IPS-15b (cell line): Measurements from ENCODE around the gene TMIE.

Experiments
- H3K27me3 ChIP-seq: one replicate; pipeline ENCODE4 v1.6.1; 2013; ENCODE audit warnings: low read length; ENCODE audit not compliant: control insufficient read depth, insufficient read depth
- H3K36me3 ChIP-seq: one replicate; pipeline ENCODE4 v1.6.1; 2013; ENCODE audit warnings: low read length; ENCODE audit not compliant: control insufficient read depth, insufficient read depth
- H3K4me1 ChIP-seq: one replicate; pipeline ENCODE4 v1.6.1; 2013; ENCODE audit warnings: mild to moderate bottlenecking, low read length; ENCODE audit not compliant: control insufficient read depth, insufficient read depth
- H3K4me3 ChIP-seq: one replicate; pipeline ENCODE4 v1.5.1; 2013; ENCODE audit warnings: low read depth, low read length
- H3K9ac ChIP-seq: one replicate; pipeline ENCODE4 v1.6.1; 2013; ENCODE audit warnings: low read depth, mild to moderate bottlenecking, low read length
- H3K9me3 ChIP-seq: one replicate; pipeline ENCODE4 v1.6.1; 2013; ENCODE audit warnings: mild to moderate bottlenecking, low read length; ENCODE audit not compliant: control insufficient read depth, insufficient read depth

The TMIE gene, protein sequence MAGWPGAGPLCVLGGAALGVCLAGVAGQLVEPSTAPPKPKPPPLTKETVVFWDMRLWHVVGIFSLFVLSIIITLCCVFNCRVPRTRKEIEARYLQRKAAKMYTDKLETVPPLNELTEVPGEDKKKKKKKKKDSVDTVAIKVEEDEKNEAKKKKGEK

DNA sequence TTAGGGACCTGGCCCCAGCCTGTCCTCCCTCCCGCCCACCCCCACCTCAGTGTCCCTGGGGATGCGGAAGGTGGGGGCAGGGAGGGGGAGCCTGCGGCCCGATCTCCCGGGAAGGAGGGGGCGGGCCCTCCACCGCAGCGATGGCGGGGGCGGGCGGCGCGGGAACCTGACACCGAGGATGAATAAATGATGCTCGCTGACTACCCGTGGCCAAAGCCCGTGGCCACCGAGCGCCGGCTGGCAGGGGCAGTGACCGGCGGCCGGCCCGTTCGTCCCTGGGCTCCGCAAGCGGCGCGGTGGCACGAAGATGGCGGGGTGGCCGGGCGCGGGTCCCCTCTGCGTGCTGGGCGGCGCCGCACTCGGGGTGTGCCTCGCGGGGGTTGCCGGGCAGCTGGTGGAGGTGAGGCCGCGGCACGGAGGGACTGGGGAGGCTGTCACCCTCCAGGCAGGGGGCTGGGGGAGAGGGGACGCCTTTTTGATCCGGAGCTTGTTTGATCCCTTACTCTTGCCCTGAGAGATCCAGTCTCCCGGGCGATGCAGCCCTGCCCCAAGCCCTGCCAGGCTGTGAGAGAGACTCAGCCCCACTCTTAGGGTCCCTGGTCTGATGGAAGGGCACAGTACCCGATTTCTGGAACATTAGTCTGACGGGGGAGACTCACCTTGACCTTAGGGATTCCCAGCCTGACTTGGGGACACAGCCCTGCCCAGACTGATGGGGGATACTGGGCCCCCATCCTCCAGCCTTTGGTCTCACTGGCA is at the start of gene TMIE:
TMIE (plus strand) TSS at position 212 of the 759 bp plus-strand sequence; CDS start at position 308, 96 bp downstream.
- H3K9ac ChIP-seq: no peak within 1 kb of the TSS
- H3K36me3 ChIP-seq: no peaks in the 10 kb centered on the region
- no peak within 1 kb of the TSS for H3K4me3 ChIP-seq
- no peaks in the 10 kb centered on the region for H3K9me3 ChIP-seq
- peaks cover 4% of the 10 kb centered on the region for H3K4me1 ChIP-seq
- peaks cover 21% of the 10 kb centered on the region for H3K27me3 ChIP-seq

GRCh38 chr3:46655271-46655670 is 45.9 kb upstream of the TMIE start:
- no peak overlapping the region for H3K4me3 ChIP-seq
- H3K36me3 ChIP-seq: no peaks in the 10 kb centered on the region
- no peak overlapping the region for H3K9ac ChIP-seq
- no peaks in the 10 kb centered on the region for H3K27me3 ChIP-seq
- peaks cover 16% of the 10 kb centered on the region for H3K4me1 ChIP-seq
- H3K9me3 ChIP-seq: no peaks in the 10 kb centered on the region

GRCh38 chr3:46656778-46657556 is 44.2 kb upstream of the TMIE start:
- no peaks in the 10 kb centered on the region for H3K36me3 ChIP-seq
- H3K27me3 ChIP-seq: no peaks in the 10 kb centered on the region
- no peak overlapping the region for H3K4me3 ChIP-seq
- peaks cover 27% of the 10 kb centered on the region for H3K4me1 ChIP-seq
- H3K9me3 ChIP-seq: no peaks in the 10 kb centered on the region
- H3K9ac ChIP-seq: no peak overlapping the region

GRCh38 chr3:46659285-46659684 is 41.9 kb upstream of the TMIE start:
- H3K9ac ChIP-seq: no peak overlapping the region
- H3K9me3 ChIP-seq: no peaks in the 10 kb centered on the region
- H3K27me3 ChIP-seq: no peaks in the 10 kb centered on the region
- H3K36me3 ChIP-seq: no peaks in the 10 kb centered on the region
- H3K4me1 ChIP-seq: peaks cover 34% of the 10 kb centered on the region
- H3K4me3 ChIP-seq: no peak overlapping the region

DNA sequence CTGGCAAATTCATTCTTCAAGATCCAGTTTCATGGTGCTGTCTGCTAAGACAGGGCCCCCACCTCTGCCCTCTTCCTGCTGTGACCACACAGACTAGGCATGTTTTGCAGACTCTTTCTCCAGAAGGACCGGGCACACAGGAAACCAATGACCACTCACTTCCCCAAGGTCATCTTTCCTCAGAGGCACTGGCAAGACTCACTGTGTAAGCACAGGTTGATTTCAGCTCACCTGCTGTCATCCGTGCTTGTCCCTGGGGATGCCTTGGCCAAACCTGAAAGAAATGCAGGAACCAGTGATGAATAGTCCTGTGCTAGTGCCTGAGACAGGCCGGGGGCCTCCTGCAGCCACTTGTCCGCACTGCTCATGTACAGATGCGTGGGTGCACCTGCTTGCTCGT is 41.2 kb upstream of the TMIE start:
- H3K4me1 ChIP-seq: peaks cover 32% of the 10 kb centered on the region
- H3K9ac ChIP-seq: no peak overlapping the region
- H3K9me3 ChIP-seq: no peaks in the 10 kb centered on the region
- H3K27me3 ChIP-seq: no peaks in the 10 kb centered on the region
- no peak overlapping the region for H3K4me3 ChIP-seq
- H3K36me3 ChIP-seq: no peaks in the 10 kb centered on the region

DNA sequence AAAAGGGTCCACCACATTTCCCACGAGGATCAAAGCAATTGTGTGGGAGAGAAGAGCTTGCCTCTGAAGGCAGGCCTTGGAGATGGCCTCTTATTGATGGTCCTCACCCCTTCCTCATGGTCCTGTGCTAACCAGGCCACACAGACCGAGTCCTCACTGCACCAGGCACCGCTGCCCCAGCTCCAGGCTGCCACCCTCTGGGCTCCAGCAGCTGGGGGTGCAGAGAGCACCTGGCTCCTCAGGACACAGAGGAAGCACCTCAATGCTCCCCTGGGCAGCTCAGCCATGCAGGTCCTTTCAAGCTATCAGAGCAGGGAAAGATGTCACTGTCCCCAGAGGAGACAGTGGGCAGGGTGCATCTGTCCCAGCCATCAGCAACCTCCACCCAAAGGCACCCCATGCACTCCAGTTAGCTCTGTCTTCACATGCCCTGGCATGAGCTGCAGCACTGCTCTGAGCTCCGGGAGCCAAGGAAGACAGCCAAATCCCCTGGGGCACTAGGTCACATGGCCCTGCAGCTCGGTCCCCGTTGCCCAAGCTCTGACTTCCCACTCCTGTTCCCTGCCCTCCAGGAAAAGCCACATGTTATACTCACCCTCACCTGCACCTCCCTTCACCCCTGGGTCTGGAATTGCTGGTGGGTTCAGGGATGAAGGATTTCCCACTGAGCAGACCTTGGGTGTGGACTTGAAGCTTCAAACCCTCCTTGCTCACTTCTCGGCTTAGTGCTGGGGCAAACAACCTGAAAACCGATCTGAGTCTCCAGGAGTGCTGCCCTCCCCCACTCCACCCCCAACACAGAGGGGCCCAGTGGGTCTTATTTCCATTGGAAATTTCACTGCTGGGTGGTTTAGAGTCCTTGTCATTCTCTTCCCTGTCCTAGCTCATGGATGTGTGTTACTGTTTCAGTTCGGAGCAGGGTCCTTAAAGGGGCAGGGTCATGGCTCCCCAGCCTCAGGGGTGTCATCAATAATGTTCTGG is 40.4 kb upstream of the TMIE start:
- peak overlapping the region; percentile 1 for H3K4me3 ChIP-seq
- H3K9ac ChIP-seq: no peak overlapping the region
- peaks cover 32% of the 10 kb centered on the region for H3K4me1 ChIP-seq
- H3K27me3 ChIP-seq: no peaks in the 10 kb centered on the region
- H3K36me3 ChIP-seq: no peaks in the 10 kb centered on the region
- H3K9me3 ChIP-seq: no peaks in the 10 kb centered on the region

- H3K4me1 ChIP-seq: peaks cover 28% of the 10 kb centered on the region
- no peak overlapping the region for H3K4me3 ChIP-seq
- H3K9me3 ChIP-seq: no peaks in the 10 kb centered on the region
- no peaks in the 10 kb centered on the region for H3K36me3 ChIP-seq
- H3K27me3 ChIP-seq: no peaks in the 10 kb centered on the region
- no peak overlapping the region for H3K9ac ChIP-seq
Measured at GRCh38 chr3:46661776-46662766, 39.1 kb upstream of the TMIE start.

DNA sequence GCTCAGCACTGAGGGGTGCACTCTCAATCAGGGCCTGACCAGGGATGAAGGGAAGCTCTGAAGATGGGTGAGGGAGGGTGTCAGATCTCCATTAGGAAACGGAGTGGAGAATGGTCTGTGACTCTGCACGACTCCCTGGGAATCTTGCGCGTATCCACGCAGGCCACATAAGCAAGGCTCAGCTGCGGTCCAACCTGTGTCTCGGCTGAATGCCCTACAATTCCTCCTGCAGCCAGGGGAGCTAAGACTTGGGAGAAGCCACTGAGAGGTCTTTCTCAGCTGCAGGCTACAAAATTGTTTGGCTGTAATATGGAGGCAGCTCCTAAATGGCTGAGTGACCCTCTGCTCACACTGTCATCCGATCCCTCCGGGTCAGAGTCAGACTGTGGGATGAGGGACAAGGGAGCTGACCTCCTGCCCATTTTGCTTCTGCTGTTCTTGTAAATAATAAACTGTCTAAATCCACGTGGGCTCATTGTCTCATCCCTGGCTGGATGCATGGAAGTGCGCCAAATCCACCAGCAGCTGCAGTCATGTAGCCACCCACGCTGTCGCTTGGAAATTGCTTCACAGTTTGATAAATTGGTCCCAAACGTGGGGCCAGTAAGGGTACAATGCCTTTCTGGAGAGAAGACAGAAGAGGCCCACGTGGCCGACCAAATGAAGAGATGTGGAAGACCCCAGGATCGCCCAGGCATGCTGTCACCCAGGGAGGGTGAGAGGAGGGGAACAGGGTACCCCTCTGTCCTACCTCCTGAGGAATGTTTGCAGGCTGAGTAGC is 38.2 kb upstream of the TMIE start:
- Histone ChIP-seq H3K4me3 (no peak overlapping the region), H3K27me3 (no peaks in the 10 kb centered on the region), H3K9me3 (no peaks in the 10 kb centered on the region), H3K9ac (no peak overlapping the region), H3K4me1 (peaks cover 26% of the 10 kb centered on the region), H3K36me3 (no peaks in the 10 kb centered on the region)

DNA sequence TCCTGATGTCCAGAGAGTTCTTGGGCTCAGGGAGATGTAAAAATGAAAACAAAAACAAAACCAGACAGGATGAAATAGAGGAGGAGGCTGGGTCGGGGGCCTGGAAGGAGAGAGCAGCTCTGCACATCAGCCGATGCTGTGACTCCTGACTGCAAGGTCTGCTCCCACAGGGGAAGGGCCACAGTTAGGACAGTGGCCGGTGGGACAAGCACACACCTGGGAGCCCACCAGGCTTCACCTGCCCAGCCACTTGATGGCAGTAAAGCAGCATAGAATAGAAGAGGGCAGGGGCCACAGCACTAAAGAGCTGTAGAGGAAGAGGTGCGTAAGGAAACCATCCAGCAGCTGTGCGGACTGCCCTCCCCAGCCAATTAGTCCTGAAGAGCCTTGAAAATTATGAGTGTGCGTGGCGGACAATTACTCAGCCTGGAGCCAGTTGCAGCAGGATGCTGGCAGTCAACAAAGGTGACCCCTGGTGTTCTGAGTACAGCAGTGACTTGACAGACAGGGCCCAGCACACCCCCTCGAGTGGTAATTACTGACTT is 37.5 kb upstream of the TMIE start:
- no peak overlapping the region for H3K4me3 ChIP-seq
- H3K9ac ChIP-seq: no peak overlapping the region
- no peaks in the 10 kb centered on the region for H3K27me3 ChIP-seq
- H3K9me3 ChIP-seq: no peaks in the 10 kb centered on the region
- H3K4me1 ChIP-seq: peaks cover 26% of the 10 kb centered on the region
- no peaks in the 10 kb centered on the region for H3K36me3 ChIP-seq
